Measurements from ENCODE around the gene SLC25A45. TPM values are rescaled to one million over a fixed set of nuclear protein-coding genes. Genes with fewer than 3 reads are reported as not detected.

The SLC25A45 gene
- total RNA-seq, 1 donor from 2014 or later, result 0.26 TPM

GRCh38 chr11:65418681-65419459 lies 36.4 kb upstream of the SLC25A45 start:
- Histone ChIP-seq H3K36me3 (ENCODE audit: control insufficient read depth, insufficient read depth, low read length) (peaks cover 13% of the 10 kb centered on the region), H3K4me3 (ENCODE audit: low read depth, low read length) (peak overlapping the region; percentile 18), H3K27me3 (ENCODE audit: control insufficient read depth, insufficient read depth, low read length) (no peaks in the 10 kb centered on the region)
- no peak for FAIRE-seq
- no peak for TF ChIP-seq CTCF (IDR thresholded peaks at IDR 0.05; ENCODE audit: insufficient read depth, low read length, severe bottlenecking)
- peak; percentile 89 for DNase-seq (ENCODE audit: low read depth)

- H3K36me3 ChIP-seq (ENCODE audit: control insufficient read depth, insufficient read depth, low read length), result peaks cover 8% of the 10 kb centered on the region
- DNase-seq (ENCODE audit: low read depth) (no peak), FAIRE-seq (no peak)
- no peak overlapping the region for H3K4me3 ChIP-seq (ENCODE audit: low read depth, low read length)
- TF ChIP-seq CTCF (IDR thresholded peaks at IDR 0.05; ENCODE audit: insufficient read depth, low read length, severe bottlenecking), result no peak
- H3K27me3 ChIP-seq (ENCODE audit: control insufficient read depth, insufficient read depth, low read length), result no peaks in the 10 kb centered on the region
These were observed 35.9 kb upstream of the SLC25A45 start for GRCh38 chr11:65418431-65418680.

GRCh38 chr11:65417702-65418430 lies 35.4 kb upstream of the SLC25A45 start:
- TF ChIP-seq CTCF (IDR thresholded peaks at IDR 0.05; ENCODE audit: insufficient read depth, low read length, severe bottlenecking), result no peak
- Histone ChIP-seq H3K4me3 (ENCODE audit: low read depth, low read length) (no peak overlapping the region), H3K36me3 (ENCODE audit: control insufficient read depth, insufficient read depth, low read length) (peaks cover 3% of the 10 kb centered on the region), H3K27me3 (ENCODE audit: control insufficient read depth, insufficient read depth, low read length) (no peaks in the 10 kb centered on the region)
- DNase-seq (ENCODE audit: low read depth) (peak; percentile 2), FAIRE-seq (no peak)

GRCh38 chr11:65416841-65417701 lies 34.6 kb upstream of the SLC25A45 start:
- Histone ChIP-seq H3K4me3 (ENCODE audit: low read depth, low read length) (peak overlapping the region; percentile 16), H3K27me3 (ENCODE audit: control insufficient read depth, insufficient read depth, low read length) (no peaks in the 10 kb centered on the region), H3K36me3 (ENCODE audit: control insufficient read depth, insufficient read depth, low read length) (peaks cover 3% of the 10 kb centered on the region)
- FAIRE-seq, result no peak
- DNase-seq (ENCODE audit: low read depth), result peak; percentile 8
- no peak for TF ChIP-seq CTCF (IDR thresholded peaks at IDR 0.05; ENCODE audit: insufficient read depth, low read length, severe bottlenecking)

GRCh38 chr11:65416341-65416824 lies 33.9 kb upstream of the SLC25A45 start:
- Histone ChIP-seq H3K27me3 (ENCODE audit: control insufficient read depth, insufficient read depth, low read length) (no peaks in the 10 kb centered on the region), H3K36me3 (ENCODE audit: control insufficient read depth, insufficient read depth, low read length) (peaks cover 9% of the 10 kb centered on the region), H3K4me3 (ENCODE audit: low read depth, low read length) (peak overlapping the region; percentile 16)
- peak; percentile 66 for DNase-seq (ENCODE audit: low read depth)
- no peak for FAIRE-seq
- TF ChIP-seq CTCF (IDR thresholded peaks at IDR 0.05; ENCODE audit: insufficient read depth, low read length, severe bottlenecking), result peak; percentile 98

Measured in bronchial epithelial cell (primary cell).